HL-60 (cell line): ENCODE measurements around the gene TOX2.

Experiments
- DNase-seq, 2 experiments: peaks; one replicate each; pipeline ENCODE4 v3.0.0-alpha.2; 2010 to 2020; ENCODE audit warnings: low read depth in 1 of 2, low spot score in 1 of 2
- H3K27ac ChIP-seq: fragments of 250-450 bp; sonication (Bioruptor Pico); replicated peaks from 2 replicates; pipeline ENCODE4 v1.5.1; 2020; ENCODE audit warnings: mild to moderate bottlenecking, moderate library complexity
- H3K27me3 ChIP-seq: fragments of 250-450 bp; sonication (Bioruptor Pico); 2 replicates; pipeline ENCODE4 v1.5.1; 2021; ENCODE audit warnings: mild to moderate bottlenecking, moderate library complexity; ENCODE audit not compliant: insufficient read depth, poor library complexity, severe bottlenecking
- H3K4me3 ChIP-seq: replicated peaks from 2 replicates; pipeline ENCODE4 v1.5.1; 2011; ENCODE audit warnings: mild to moderate bottlenecking, control low read depth, low read length; ENCODE audit not compliant: insufficient read depth
- GABPA ChIP-seq: IDR thresholded peaks from 2 replicates; pipeline ENCODE4 v1.6.1; 2012; ENCODE audit warnings: low read depth
- POLR2AphosphoS5 ChIP-seq: IDR thresholded peaks from 2 replicates; pipeline ENCODE4 v1.6.1; 2012; ENCODE audit warnings: low read depth
- SPI1 ChIP-seq: IDR thresholded peaks from 2 replicates; pipeline ENCODE4 v1.6.1; 2012; ENCODE audit warnings: low read depth, mild to moderate bottlenecking, borderline replicate concordance
- TF ChIP-seq, protein P1 (sequence below): IDR thresholded peaks from one replicate; pipeline ENCODE4 v1.5.1; 2011; ENCODE audit warnings: low read length, control low read depth, inconsistent platforms; ENCODE audit not compliant: insufficient read depth
- TF ChIP-seq, protein P2 (sequence below): IDR thresholded peaks from 2 replicates; pipeline ENCODE4 v1.6.1; 2012; ENCODE audit warnings: low read depth; ENCODE audit not compliant: insufficient replicate concordance

TOX2 gene

DNA sequence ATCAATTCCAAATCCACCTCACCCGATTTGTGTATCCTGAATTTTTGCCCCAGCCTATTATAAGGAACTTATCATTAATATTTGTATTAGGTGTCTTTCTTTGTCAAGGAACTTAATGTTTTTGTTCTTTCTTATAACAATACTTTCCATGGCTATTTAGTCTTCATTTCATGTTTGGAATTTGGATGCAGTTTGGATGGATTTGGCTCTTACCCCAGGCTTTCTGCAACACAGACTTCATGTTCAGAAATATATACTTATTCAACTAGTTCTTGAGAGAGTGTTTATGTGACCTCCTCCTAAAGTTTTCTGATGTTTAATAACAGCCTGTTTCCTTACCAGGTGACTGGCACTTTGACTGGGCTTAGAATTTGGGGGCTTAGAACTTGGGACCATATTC is 35.9 kb upstream of the TOX2 start:
- DNase-seq, result no peak
- no peak for TF ChIP-seq GABPA
- TF ChIP-seq, protein P1, sequence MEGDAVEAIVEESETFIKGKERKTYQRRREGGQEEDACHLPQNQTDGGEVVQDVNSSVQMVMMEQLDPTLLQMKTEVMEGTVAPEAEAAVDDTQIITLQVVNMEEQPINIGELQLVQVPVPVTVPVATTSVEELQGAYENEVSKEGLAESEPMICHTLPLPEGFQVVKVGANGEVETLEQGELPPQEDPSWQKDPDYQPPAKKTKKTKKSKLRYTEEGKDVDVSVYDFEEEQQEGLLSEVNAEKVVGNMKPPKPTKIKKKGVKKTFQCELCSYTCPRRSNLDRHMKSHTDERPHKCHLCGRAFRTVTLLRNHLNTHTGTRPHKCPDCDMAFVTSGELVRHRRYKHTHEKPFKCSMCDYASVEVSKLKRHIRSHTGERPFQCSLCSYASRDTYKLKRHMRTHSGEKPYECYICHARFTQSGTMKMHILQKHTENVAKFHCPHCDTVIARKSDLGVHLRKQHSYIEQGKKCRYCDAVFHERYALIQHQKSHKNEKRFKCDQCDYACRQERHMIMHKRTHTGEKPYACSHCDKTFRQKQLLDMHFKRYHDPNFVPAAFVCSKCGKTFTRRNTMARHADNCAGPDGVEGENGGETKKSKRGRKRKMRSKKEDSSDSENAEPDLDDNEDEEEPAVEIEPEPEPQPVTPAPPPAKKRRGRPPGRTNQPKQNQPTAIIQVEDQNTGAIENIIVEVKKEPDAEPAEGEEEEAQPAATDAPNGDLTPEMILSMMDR, result no peak
- TF ChIP-seq, protein P2, sequence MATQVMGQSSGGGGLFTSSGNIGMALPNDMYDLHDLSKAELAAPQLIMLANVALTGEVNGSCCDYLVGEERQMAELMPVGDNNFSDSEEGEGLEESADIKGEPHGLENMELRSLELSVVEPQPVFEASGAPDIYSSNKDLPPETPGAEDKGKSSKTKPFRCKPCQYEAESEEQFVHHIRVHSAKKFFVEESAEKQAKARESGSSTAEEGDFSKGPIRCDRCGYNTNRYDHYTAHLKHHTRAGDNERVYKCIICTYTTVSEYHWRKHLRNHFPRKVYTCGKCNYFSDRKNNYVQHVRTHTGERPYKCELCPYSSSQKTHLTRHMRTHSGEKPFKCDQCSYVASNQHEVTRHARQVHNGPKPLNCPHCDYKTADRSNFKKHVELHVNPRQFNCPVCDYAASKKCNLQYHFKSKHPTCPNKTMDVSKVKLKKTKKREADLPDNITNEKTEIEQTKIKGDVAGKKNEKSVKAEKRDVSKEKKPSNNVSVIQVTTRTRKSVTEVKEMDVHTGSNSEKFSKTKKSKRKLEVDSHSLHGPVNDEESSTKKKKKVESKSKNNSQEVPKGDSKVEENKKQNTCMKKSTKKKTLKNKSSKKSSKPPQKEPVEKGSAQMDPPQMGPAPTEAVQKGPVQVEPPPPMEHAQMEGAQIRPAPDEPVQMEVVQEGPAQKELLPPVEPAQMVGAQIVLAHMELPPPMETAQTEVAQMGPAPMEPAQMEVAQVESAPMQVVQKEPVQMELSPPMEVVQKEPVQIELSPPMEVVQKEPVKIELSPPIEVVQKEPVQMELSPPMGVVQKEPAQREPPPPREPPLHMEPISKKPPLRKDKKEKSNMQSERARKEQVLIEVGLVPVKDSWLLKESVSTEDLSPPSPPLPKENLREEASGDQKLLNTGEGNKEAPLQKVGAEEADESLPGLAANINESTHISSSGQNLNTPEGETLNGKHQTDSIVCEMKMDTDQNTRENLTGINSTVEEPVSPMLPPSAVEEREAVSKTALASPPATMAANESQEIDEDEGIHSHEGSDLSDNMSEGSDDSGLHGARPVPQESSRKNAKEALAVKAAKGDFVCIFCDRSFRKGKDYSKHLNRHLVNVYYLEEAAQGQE, result no peak
- no peak for TF ChIP-seq POLR2AphosphoS5
- no peak for TF ChIP-seq SPI1
- Histone ChIP-seq H3K27ac (no peak overlapping the region), H3K4me3 (no peak overlapping the region), H3K27me3 (peaks cover 4% of the 10 kb centered on the region)

DNA sequence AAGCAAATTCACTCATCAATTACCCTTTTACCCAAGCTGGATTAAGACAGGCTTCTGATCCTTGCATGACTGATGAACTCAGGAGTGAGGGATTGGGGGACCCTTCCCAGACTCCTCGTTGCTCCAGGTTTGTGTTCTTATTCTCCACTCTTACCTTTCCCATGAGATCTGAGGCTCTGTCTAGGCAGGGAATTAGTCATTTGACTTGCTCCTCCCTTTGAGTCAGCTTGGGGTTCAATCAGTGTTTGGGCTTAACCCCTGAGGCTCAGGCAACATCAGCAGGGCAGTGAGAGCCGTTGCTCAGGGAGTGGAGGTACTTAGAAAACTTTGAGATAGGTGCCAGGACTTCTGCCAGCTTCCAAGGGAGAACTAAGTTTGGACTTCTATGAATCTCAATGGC is 20.7 kb upstream of the TOX2 start:
- no peak for TF ChIP-seq SPI1
- no peak for TF ChIP-seq POLR2AphosphoS5
- TF ChIP-seq, protein P1, result no peak
- TF ChIP-seq, protein P2, result no peak
- no peak for TF ChIP-seq GABPA

DNA sequence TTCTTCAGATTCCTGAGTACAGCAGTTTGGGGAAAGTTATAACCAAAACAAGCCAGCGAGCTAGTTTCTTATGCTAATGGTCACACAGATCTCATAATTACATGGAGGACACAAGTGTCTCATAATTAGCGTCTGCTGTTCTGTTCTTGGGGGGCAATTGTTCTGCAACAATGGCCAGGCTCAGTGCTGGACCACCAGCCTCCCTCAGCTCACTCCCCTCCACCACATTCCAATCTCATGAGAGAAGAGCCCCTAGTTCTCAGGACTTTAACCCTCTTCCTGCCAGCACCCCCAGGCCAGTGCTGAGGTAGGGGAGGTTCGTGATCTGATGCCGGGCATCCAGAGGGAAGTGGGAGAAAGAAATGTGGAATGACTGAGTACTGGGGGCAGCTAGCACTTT is 20.2 kb upstream of the TOX2 start:
- no peak for DNase-seq
- TF ChIP-seq SPI1, result no peak
- Histone ChIP-seq H3K4me3 (no peak overlapping the region), H3K27me3 (peaks cover 2% of the 10 kb centered on the region), H3K27ac (no peak overlapping the region)

More for the DNA sequence above, 20.7 kb upstream of the TOX2 start:
- no peak for DNase-seq
- Histone ChIP-seq H3K4me3 (no peak overlapping the region), H3K27me3 (peaks cover 2% of the 10 kb centered on the region), H3K27ac (no peak overlapping the region)

DNA sequence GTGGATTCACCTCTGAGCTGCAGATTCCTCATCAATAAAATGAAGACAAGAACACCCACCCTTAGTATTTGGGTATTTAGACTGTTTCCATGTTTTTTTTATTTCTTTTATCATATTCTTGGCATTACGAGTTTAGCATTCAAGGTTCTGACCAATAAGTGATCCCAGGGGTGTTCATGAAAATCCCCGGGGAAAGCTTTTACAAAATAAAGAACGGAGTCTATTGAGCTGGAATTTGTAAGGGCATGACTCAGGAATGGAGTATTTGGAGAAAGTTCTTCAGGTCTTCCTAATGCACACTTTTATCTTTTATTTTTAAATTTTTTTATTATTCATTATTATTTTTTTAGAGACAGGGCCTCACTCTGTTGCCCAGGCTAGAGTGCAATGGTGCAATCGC is 19.4 kb upstream of the TOX2 start:
- no peak overlapping the region for H3K4me3 ChIP-seq
- no peak for DNase-seq
- peaks cover 2% of the 10 kb centered on the region for H3K27me3 ChIP-seq
- TF ChIP-seq, protein P2, result no peak
- TF ChIP-seq, protein P1, result no peak
- no peak for TF ChIP-seq GABPA
- no peak for TF ChIP-seq SPI1
- TF ChIP-seq POLR2AphosphoS5, result no peak
- no peak overlapping the region for H3K27ac ChIP-seq
